ENCODE results near the gene ARPP19. TPM values are rescaled to one million over a fixed set of nuclear protein-coding genes. Genes with fewer than 3 reads are reported as not detected.
A peak's percentile ranks its signal among the peaks of the same experiment; 100 is the strongest.

Gene ARPP19
- total RNA-seq, 6 experiments from 2014 or later: 116 to 142 (median 126) TPM

- no peak for DNase-seq
- TF ChIP-seq CTCF (IDR thresholded peaks at IDR 0.05): no peak
- peaks cover 1% of the 10 kb centered on the region; the same call in 1 of the 2 replicates for H3K4me1 Mint-ChIP-seq (ENCODE audit: low read depth)
- peaks cover 8% of the 10 kb centered on the region for H3K9me3 Mint-ChIP-seq
- H3K27ac Mint-ChIP-seq: no peak overlapping the region
- H3K36me3 Mint-ChIP-seq (ENCODE audit: low read depth): peaks cover 2% of the 10 kb centered on the region
- H3K27me3 Mint-ChIP-seq (ENCODE audit: insufficient read depth): peaks cover 3% of the 10 kb centered on the region; the same call in 1 of the 2 replicates
- H3K4me3 Mint-ChIP-seq: no peak overlapping the region
These were observed 28.3 kb downstream of the ARPP19 start for GRCh38 chr15:52540374-52541012.

GRCh38 chr15:52537459-52537858 is 31.4 kb downstream of the ARPP19 start:
- peaks cover 8% of the 10 kb centered on the region for H3K9me3 Mint-ChIP-seq
- TF ChIP-seq CTCF (IDR thresholded peaks at IDR 0.05): no peak
- H3K4me3 Mint-ChIP-seq: no peak overlapping the region
- peaks cover 3% of the 10 kb centered on the region; the same call in 1 of the 2 replicates for H3K27me3 Mint-ChIP-seq (ENCODE audit: insufficient read depth)
- peaks cover 7% of the 10 kb centered on the region for H3K4me1 Mint-ChIP-seq (ENCODE audit: low read depth)
- no peak overlapping the region for H3K27ac Mint-ChIP-seq
- no peaks in the 10 kb centered on the region for H3K36me3 Mint-ChIP-seq (ENCODE audit: low read depth)
- DNase-seq: no peak

GRCh38 chr15:52532427-52532826 is 36.4 kb downstream of the ARPP19 start:
- Mint-ChIP-seq H3K27ac (no peak overlapping the region), H3K4me3 (no peak overlapping the region), H3K36me3 (ENCODE audit: low read depth) (no peaks in the 10 kb centered on the region), H3K9me3 (no peaks in the 10 kb centered on the region), H3K4me1 (ENCODE audit: low read depth) (peaks cover 33% of the 10 kb centered on the region), H3K27me3 (ENCODE audit: insufficient read depth) (peaks cover 1% of the 10 kb centered on the region; the same call in 1 of the 2 replicates)
- no peak for TF ChIP-seq CTCF (IDR thresholded peaks at IDR 0.05)
- no peak for DNase-seq

- no peak for DNase-seq
- peaks cover 44% of the 10 kb centered on the region for H3K4me1 Mint-ChIP-seq (ENCODE audit: low read depth)
- no peak for TF ChIP-seq CTCF (IDR thresholded peaks at IDR 0.05)
- peaks cover 9% of the 10 kb centered on the region for H3K36me3 Mint-ChIP-seq (ENCODE audit: low read depth)
- peak overlapping the region; percentile 60 for H3K27ac Mint-ChIP-seq
- peak overlapping the region; percentile 85 for H3K4me3 Mint-ChIP-seq
- H3K27me3 Mint-ChIP-seq (ENCODE audit: insufficient read depth): peaks cover 1% of the 10 kb centered on the region; the same call in 1 of the 2 replicates
- H3K9me3 Mint-ChIP-seq: no peaks in the 10 kb centered on the region
These were observed 38.9 kb downstream of the ARPP19 start for GRCh38 chr15:52529940-52530339.

GRCh38 chr15:52529341-52529924 is 39.4 kb downstream of the ARPP19 start:
- H3K36me3 Mint-ChIP-seq (ENCODE audit: low read depth): peaks cover 9% of the 10 kb centered on the region
- peaks cover 44% of the 10 kb centered on the region for H3K4me1 Mint-ChIP-seq (ENCODE audit: low read depth)
- H3K27me3 Mint-ChIP-seq (ENCODE audit: insufficient read depth): peaks cover 1% of the 10 kb centered on the region; the same call in 1 of the 2 replicates
- TF ChIP-seq CTCF (IDR thresholded peaks at IDR 0.05): no peak
- peak overlapping the region; percentile 85 for H3K4me3 Mint-ChIP-seq
- DNase-seq: no peak
- peak overlapping the region; percentile 60 for H3K27ac Mint-ChIP-seq
- no peaks in the 10 kb centered on the region for H3K9me3 Mint-ChIP-seq

Data from HFFc6 (cell line).